Hematopoietic multipotent progenitor cell treated with erythropoietin and hydrocortisone succinate and interleukin-3 and kit ligand, for 15 days (in vitro differentiated cells): Measurements from ENCODE around the gene CDH4.

ENCODE experiments used
- DNase-seq: peaks from one replicate; pipeline ENCODE4 v3.0.0-alpha.2; 2015; ENCODE audit warnings: low spot score

The CDH4 gene

GRCh38 chr20:61668065-61668650, 416.1 kb downstream of the CDH4 start:
- no peak for DNase-seq

DNA sequence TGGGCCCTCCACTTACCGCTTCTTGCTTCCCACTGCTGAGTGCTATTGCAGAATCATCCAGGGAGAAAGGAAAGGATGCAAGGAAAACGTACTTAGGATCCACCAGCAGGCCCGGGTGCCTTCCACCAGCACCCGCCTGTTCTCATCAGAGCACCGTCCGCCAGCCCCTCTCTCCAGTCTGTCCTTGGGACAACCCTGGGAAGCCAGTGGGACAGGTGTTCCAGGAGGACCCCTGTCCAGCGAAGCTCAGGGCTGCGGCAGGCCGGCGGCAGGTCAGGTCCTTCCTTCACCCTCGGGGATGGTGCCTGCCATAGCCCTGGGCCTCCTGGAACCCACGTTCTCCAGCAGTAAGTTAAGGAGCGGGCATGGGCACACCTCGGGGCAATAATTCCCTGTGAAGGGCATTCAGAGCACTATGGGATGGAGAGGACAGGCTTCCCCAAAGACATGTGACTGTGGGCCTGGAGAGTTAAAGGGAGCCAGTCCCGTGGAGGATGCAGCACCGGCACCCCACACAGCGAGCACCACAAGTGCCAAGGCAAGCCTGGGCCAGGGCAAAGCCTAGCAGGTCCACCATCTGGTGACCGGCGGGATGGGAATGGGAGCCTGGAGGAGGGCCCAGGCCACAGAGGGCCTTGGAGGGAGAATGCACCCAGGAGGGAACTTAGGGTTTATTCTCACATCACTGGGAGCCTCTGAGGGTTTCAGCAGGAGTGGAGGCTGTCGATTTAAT, 416.9 kb downstream of the CDH4 start:
- DNase-seq = no peak

DNA sequence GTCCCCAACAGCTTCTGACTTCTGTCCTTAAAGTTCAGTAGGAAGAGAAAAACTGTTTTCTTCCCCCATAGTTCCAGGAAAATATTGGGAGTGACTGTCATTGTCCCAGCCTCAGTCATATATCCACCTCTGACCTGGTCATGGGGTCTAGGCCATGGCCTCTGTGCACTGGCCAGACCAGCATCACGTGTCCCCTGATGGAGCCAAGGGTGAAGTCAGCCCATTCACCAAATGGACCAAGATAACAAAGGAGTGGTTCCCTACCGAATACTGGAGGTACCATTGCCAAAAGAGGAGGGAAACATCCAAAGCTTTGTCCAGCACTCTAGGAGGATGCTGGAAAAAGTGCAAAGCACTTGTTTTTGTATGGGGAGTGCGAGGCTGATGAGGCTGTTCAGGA, 418.2 kb downstream of the CDH4 start:
- DNase-seq = no peak

- no peak for DNase-seq
Measured at GRCh38 chr20:61671559-61671958, 419.5 kb downstream of the CDH4 start.

DNA sequence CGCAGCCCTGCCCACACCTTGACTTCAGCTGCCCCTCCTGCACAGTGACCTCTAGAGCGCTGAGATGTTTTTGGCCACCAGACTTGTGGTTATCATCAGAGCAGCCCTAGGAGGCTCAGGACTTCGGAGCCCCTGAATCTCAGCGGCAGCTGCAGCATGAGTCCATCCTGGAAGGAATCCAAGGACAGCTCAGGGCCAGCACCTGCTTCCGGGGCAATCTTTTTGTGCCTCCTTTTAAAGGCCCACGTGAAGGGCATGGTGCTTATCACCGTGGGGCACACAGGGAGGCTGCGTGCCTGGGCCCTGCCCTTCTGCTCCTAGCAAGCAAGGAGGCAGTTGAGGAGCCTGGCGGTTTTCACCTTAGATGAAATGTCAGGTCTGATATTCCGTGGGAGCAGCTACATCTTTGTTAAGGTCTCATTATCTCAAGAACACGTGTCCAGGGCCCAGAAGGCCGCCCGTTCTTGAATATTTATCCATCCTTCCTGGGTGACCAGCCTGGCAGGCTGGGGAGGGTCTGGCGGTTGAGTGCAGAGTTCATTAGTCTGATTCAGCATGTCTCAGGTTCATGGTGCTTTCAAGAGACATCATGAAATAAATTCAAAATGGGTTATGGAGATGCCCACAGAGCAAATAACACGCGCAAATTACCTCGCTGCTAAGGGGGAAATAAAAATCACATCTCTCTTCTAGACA, 421.2 kb downstream of the CDH4 start:
- no peak for DNase-seq

DNA sequence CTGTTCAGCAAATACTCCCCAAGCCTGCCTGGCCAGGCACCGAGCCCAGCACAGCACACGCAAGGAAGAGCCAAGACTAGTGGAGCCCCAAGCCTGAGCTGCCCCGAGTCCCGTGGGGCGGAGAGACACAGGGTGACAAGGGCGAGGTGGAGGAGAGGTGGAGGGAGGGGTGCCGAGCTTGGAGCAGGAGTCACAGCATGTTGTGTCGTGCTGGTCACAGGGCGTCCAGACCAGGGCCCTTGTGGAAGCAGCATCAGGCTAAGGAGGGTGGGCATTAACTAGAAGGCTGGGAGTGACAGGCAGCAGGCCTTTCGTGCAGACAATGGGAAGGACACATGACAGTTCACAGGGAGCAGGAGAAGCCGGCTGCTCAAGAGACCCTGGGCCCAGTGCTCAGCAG, 422.1 kb downstream of the CDH4 start:
- no peak for DNase-seq

DNA sequence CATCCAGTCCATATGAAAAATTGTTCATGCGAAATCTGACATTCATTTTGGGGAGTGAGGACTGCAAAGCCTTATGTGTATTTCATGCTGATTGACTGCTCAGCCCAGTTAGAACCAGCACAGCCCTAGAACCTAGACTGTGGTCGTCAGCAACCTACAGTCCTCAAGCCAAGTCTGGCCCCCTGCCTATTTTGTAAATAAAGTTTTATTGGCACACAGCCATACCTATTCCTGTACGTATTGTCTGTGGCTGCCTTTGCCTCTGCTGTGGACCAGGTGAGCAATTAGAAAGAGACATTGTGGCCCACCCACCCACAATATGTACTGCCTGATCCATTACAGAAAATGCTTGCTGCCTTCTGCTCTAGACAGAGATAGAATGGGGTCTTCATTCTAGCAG, 422.6 kb downstream of the CDH4 start:
- no peak for DNase-seq

DNA sequence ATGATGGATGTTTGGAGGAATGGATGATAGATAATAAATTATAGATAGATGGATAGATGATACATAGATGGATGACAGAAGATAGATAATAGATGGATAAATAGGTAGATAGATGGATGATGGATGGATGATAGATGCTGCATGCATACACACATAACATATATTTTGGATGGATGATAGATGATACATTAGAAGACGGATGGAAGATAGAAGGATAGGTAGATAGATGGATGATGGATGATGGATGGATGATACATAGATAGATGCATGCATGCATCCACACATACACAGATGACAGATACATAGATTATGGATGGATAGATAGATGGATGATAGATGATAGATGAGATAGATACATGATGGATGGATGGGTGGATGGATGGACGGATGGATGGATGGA, 425.9 kb downstream of the CDH4 start:
- no peak for DNase-seq

- DNase-seq = no peak
Measured at GRCh38 chr20:61678437-61678836, 426.4 kb downstream of the CDH4 start.

GRCh38 chr20:61679473-61679872, 427.4 kb downstream of the CDH4 start:
- no peak for DNase-seq

DNA sequence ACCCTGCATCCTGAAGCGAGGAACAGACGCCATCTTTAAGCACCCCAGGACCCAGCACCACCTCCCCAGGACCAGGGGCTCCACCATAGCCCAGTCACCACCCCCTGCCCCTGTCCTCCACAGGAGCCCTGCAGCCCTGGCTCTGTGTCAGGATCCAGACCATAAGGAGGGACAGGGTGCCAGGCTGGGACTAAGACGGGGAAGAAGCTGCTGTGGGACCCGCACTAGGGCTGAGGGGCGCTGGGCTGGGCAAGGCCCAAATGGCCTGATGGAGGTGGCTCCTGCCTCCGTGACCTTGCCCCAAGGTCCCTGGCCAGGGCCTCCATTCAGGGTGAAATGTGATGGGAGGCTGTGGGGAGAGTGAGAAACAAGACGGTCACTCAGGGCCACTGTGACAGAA, 428.0 kb downstream of the CDH4 start:
- no peak for DNase-seq

DNA sequence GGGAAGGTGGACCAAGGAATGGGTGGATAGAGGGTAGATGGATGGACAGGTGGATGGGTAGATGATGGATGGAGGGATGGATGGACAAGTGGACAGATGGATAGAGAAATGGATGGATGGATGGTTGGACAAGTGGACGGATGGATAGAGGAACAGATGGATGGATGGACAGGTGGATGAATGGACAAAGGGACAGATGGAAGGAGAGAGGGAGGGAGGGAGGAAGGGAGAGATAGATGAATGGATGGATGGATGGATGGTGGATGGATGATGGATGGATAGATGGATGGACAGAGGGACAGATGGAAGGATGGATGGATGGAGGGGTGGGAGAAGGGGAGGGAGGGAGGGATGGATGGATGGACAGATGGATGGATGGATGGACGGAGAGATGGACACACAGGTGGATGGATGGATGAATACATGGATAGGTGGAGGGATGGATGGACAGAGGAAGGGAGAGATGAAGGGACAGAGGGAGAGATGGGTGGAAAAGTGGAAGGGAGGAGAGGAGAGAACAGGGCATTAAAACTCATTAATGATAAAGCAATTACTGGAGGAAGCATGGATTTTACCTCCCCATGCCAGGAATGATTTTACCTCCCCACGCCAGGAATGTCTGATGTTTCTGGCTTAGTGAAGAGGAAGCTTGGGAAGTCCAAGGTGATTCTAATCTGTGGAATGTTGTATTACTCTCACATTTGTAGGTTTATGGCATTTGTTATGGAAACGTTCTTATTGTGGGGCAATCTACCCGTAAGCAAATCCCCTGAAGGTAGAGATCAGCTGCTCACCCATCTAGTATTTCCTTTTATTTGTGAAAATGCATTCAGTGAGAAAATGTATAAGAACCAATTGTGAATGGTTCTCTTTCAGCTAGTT, 430.3 kb downstream of the CDH4 start:
- DNase-seq = no peak

DNA sequence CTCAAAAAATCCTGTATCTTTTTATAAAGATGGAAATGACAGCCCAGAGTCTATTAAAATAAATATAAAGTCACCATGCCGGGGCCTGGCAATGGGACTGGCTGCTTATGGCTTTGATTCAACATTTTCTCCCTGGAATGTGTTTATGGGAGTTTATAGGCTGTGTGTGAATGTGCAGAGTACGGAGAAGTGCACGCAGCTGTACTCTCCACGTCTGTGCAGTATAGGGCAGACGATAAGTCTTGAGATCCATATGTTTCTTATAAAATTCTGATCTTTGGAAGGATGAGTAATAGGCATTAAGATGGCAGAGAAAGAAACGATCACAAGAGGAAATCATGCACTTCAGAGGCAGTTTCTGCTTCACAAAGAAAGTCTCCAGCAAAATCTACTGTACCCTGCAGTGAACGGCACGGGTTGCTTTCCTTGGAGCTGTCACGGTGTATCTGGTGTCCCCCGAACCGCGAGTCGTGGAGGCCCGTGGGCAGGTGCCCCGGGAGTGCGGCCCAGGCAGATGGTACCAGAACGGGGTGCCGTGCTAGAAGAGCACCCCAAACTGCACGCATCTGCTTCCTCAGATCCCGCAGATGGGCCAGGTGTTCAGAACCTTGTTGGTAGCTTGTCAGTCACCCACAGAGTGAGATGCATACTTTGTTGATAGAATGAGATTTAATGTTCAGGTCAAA, 431.1 kb downstream of the CDH4 start:
- DNase-seq = no peak

- no peak for DNase-seq
Measured at GRCh38 chr20:61683721-61684120, 431.7 kb downstream of the CDH4 start.

GRCh38 chr20:61684136-61684535, 432.1 kb downstream of the CDH4 start:
- DNase-seq = no peak

DNA sequence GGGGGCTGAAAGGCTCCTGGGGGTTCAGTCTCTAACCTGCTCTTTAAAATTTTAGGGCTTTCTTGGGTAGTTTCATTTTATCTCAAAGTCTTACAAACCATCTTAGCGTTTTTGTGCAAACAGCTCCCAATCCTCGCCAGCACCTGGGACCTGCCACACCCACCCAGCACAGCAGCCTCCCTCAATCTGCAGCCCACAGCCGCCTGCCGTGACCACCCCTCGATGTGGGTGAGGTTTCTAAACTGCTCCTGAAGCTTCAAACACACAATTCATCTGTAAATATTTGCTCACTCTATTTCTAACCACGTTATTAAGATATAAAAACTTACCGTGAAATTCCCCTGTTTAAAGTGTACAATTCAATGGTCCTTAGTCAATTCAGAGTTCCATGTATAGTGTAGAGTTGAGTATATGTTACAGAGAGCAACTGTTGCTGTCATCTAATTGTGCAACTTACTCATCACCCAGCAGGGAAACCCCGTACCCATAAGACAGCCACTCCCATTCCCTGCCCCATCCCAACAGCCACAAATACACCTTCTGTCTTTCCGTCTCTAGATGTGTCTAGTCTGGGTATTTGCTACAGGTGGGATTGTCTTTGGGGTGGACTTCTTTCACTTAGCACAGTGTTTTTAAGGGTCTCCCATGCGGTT, 432.6 kb downstream of the CDH4 start:
- no peak for DNase-seq

GRCh38 chr20:61685462-61685861, 433.4 kb downstream of the CDH4 start:
- DNase-seq = no peak

GRCh38 chr20:61686051-61686936, 434.2 kb downstream of the CDH4 start:
- no peak for DNase-seq

DNA sequence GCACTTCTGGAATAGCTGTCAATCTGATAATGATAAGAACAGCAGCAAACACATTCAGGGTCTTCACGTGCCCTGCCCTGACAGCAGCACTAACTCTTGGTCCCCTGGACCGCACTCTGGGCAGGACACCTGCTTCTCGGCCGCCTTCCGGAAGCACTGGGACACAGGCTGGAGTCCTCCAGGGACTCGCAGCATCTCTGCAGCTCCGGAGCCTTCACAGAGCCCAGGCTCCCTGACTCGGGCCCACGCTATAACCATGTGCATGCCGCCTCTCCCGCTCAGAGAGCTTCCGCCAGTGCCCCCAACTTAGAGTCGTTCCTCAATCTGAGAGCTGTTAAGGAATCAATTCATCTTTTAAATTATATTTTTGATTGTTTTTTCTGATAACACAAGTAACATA, 436.4 kb downstream of the CDH4 start:
- no peak for DNase-seq

GRCh38 chr20:61690150-61690549, 438.1 kb downstream of the CDH4 start:
- no peak for DNase-seq
